Epidermal melanocyte (primary cell): ENCODE data around the gene ZNF384.

ENCODE experiments used
- DNase-seq: peaks from one replicate; pipeline ENCODE4 v3.0.0; 2011; ENCODE audit warnings: low spot score; ENCODE audit not compliant: insufficient read length

The ZNF384 gene

DNA sequence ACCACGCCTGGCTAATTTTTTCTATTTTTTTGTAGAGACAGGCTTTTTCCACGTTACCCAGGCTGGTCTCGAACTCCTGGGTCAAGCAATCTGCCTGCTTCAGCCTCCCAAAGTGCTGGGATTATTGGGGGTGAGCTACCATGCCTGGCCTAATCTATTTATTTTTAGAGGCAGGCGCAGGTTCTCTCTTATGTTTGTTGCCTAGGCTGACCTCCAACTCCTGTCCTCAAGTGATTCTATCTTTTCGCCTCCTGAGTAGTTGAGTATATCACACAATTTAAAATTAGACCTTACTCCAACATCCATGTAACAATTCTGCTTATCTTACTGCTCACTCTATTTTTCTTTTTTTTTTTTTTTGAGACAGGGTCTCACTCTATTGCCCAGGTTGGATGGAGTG is 35.2 kb downstream of the ZNF384 start:
- DNase-seq = no peak

DNA sequence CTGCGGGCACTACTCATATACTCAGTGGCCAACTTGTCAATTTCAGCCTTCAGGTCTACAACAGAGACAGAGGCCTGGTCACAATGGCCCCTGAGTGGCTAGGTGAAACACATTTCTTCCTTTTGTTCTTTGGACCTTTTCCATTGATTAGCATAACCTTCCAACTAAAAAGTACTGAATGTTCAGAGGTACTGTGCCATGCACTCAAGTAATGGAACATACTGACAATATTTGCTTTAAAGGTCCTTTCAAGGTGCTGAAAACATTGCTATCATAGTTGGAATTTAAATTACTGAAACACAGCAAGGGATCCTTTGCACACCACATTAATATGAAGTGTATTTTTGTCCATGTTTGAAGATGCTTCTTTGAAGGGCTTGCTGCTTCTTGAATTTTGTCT is 35.8 kb downstream of the ZNF384 start:
- DNase-seq = no peak

DNA sequence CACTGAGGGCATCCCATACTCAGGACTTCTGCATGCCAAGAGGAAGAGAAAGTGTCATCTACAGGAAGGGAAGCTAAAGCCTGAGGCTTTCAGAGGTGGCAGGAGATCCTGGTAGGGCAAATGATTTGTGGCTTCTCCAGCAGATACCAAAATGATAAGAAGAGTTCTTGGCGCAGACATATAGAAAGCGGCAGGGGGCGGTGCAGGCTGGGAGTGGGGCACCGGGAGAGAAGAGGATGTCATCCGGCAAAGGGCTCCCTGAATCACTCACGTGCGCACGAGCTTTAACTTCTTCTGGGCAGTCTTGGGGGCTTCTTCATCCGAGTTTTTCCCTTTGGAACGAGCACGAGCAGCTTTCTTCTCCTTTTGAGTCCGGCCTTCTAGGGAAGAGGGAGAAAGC is 36.8 kb downstream of the ZNF384 start:
- no peak for DNase-seq

DNA sequence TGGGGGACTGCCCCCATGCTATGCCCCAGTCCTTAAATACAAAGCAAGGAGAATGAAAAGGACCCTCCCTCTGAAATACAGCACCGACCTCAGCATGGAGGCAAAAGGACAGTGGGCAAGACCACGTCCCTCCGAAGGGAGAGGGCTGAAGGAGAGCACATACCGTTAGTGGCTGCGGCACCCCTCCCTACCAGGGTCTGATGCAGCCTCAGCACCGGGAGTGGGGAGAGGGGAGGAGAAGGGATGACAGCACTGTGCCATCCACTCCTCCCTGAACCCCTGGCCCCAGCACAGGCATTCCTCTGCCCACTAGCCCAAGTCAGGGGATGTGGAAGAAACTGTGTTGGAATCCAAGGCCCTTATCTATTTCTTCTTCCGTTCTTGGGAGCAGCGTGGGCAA is 38.3 kb downstream of the ZNF384 start:
- no peak for DNase-seq

DNA sequence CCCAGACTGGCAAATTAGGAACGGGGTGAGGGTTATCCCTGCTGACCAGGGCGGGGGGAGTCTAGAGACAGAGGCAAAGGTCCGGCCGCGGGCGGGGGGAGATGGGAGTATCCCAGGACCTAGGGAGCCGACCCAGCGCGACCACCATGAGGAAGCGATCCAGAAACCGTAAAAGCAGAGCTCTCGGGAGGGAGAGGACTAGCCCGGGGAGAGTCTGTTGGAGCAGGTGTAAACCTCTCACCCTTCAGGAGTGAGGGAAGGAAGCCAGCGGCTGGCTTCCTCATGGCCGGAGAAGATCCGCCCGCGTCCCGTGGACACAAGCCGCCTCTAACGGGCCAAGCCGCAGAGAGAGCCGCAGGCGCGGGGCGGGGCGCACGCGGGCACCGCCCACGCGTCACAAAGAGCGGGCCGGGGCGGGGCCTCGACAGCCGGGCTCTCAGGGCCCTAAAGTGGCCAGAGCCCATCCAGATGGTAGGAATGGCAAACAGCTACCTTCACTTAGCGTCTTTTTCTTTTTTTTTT is 42.0 kb downstream of the ZNF384 start, which contains the start of gene ACRBP:
TSS of gene ACRBP (minus strand) at position 350 of the 522 bp plus-strand sequence. CDS start at position 284, 66 bp downstream.
- peak; percentile 83 for DNase-seq

DNA sequence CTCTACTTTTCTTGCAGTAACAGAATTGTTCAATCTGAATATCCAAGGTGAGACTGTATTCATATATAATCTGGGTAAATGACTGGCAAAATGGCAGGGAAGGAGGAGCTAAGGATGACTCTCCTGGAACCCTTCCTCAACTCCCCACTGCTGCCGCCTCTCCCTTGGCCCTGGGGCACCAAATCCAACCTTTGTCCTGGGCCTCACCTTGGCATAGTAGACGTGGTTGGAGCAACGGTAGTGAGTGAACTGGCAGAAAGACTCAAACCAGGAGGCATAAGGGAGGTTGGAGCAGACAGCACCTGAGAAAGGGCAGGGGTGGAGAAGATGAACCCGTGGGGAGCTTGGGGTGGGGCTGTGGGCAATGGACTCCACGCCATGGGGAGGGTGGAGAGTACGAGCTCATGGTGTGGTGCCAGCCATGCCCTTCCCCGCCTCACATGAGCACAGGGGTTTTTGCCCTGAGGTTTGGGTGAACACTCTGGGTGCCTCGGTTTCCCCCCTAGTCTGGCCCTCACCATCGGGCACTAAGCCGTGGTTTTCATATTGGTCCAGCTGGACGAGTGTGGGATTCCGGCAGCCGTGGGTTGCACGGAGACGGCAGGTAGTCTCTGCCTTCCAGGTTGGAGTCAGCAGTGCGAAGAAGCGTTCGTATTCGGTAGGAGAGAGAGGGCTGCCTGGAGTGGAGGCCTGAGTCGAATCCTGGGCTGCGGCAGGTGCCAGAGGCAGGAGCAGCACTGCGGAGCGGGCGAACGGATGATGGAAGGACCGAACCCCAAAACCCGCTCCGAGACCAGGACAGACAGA is 42.7 kb downstream of the ZNF384 start:
- DNase-seq = no peak

DNA sequence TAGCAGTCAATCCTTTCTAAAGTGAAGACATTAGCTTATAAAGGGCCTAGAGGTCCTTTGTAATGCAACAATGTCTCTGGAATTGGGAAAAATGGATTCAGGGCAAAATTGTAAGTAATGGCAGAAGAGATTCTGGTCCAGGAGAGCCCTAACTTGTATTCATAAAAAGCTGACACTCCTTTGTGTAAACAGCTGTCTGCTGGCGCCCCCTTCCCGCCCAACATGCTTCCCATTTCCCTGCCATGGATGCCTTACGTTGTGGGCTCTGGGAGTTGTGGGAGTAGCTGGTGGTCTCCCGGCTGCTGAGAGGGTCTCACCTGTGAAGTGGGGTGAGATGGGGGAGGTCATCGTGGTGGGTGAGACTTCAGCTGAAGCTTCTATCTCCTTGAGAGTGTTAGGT is 44.3 kb downstream of the ZNF384 start:
- no peak for DNase-seq

DNA sequence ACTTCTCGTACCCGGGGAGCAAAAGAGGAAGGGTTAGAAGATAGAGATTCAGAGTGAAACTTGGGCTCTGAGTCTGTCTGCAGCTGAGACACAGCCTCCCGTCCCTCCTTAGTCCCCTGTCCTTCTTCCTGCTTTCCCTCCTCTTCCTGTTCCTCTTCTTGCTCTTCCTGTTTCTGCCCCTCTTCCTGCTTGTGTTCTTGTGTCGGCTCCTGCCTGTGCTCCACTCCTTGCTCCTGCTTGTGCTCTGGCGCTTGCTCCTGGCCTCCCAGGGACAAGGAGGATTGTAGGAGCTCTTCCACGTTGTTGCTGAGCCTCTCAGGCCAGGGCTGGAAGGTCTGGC is 44.9 kb downstream of the ZNF384 start:
- no peak for DNase-seq

DNA sequence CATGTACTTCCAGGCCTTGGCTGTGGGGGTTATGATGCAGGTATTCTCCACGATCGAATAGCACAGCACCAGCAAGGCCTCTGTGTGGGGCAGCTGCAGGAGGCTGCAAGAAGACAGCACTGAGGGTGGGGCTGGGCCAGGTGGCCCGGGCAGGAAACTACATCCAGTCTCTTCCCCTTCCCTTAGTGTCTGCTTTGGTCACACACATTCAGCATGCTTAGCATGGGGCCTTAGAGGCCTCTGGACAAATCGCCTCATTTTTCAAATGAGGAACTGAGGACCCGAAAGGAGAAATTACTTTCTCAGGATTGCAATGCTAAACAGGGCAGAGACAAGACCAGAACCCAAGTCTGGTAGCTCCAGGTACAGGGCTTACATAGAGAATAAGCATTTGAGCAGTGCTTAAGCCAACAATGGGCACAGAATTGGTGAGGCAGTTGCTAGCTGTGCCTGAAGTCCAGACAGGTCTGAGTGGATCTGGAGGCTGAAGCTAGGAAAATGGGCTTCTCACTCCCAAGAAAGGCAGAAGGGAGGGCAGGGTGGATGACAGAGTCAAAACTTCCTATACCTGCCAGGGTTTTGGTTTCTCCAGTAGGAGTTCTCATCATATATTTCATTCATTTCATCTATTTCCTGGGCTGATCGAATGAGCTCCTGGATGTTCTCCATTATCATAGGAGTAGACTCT is 45.5 kb downstream of the ZNF384 start:
- no peak for DNase-seq

DNA sequence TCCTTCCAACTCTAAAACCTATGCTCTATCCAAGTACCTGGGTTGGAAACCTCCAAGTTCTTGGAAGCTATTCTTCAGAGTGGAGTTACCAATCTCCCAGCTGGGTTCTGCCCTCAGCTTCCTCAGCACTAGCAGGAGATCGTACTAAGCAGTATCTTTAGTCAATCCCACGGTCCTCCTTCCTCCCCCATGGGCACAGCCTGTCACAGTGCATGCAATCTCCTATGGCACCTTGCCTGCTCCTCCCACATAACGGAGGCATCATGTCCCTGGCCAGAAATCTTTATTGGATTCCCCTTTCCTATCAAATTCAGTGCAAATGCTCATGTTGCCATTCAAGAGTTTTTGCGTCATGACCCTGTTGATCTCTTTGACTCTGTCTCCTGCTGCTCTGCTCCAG is 48.0 kb downstream of the ZNF384 start:
- no peak for DNase-seq

DNA sequence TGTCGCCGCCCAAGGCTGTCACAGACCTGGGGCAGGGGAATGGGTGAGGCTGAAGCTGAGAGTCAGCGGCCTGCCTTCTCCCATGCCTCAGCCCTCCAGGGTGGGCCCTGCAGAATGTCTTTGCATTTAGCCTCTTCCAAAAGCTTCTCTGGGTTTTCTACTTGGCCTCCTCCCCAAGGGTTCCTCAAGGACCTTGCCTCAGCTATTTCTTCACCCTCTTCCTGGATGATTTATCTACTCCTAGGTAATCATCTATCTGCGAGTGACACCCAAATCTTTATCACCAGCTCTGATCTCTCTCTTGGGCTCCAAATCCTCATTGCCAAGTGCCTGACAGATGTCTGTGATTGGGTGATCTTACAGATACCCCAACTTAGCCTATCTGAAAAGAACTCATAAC is 48.7 kb downstream of the ZNF384 start:
- no peak for DNase-seq

DNA sequence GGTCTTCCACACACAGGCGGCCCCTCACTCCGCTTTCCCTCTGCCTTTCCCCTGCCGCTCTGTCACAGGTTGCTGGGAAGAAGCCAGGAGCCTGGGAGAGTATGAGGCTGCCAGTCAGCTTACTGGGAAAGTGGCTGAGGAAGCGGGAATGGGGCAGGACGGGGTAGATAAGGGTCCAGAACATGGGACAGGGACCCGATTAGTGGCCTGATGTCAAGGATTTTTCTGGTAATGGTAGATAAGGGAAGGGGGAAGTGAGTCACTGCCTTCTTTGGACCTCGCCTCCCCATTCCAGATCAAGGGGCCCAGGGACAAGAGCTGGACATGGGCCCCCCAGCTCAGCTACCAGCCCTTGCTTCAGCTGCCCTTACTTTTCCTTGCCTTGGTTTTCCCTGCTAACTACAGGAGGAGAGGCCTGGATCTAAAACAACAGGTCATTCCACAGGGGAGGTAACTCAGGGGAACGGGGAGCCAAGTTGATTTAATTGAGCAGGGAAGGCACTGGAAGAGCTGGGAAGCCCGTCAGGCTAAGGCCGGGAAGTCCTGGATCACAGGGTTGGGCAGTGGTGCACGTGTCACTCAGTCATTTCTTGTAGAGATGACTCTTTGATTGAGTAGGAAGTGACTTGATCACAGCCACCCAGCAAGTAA is 49.9 kb downstream of the ZNF384 start:
- no peak for DNase-seq

DNA sequence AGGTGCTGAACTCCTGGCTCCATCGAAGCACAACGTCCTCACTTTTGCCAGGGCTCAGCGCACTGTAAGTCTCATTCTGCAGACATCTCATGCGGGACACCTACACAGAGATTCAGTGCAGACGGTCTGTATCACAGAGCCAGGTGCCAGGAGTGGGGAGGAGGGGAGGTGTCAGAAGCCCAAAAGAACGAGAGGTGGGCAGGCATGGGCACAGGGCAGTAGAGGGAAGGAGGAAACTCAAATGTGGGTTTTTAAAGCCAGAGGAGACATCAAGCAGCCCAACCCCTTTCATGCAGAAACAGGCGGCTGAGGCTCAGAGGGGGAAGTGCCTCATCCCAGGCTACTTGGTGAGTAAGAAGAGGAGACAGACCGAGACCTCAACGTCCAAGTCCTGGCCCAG is 50.9 kb downstream of the ZNF384 start:
- DNase-seq = no peak

DNA sequence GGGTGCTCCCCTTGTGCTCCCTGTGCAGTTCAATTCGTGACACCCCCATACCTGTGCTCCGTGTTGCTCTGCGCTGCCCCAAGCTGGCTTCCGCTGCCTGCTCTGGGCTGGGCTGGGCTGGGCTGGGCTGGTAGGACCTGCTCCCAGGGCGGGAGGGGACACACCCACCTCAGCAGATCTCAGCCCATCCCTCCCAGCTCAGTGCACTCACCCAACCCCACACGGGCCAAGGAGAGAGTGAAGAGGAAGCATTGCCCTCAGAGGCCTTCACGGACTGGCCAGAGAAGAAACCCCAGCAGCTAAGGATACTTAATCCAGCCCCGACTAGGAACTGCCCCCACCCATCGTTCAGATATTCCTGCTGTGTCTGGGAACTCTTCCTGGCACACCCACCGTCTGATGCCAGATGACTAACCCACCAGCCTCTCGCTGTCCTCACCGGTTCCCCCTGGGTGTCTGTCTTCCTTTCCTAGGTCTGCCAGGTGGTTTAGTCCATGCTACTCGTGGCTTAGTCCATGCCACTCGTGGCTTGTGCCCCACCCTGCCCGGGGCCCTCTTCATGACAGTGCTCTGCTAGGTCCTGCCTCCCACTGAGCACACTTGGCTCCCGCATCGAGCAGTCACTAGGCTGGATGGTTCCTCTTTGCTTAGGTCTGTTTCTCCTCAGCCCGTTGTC is 53.2 kb downstream of the ZNF384 start, which contains the start of gene LPAR5:
TSS of gene LPAR5 (minus strand) at position 104 of the 676 bp plus-strand sequence. CDS start 14,711 bp downstream, outside the sequence.
- no peak for DNase-seq

DNA sequence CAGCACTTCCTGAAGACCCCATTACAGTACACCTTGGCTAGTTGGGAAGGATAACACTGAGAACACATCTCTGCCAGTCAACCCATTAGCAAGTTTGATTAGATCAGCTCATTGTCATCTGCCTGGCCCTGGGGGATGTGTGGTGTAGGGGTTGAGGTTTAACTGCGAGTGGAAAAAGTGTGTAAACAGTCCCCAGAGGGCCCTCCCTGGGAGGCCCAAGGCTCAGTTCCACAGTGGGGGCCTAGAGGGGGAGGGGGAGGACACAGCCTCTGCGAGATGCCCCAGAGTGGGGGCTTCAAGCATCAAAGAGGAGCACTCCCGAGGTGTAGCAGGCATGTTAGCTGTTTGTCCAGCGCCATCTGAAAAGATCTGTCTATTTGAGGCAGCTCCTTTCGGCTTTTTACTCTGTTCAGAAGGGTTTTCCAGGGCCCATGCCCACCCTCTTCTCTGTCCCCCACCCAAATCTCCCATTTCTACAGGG is 53.8 kb downstream of the ZNF384 start:
- DNase-seq = no peak

DNA sequence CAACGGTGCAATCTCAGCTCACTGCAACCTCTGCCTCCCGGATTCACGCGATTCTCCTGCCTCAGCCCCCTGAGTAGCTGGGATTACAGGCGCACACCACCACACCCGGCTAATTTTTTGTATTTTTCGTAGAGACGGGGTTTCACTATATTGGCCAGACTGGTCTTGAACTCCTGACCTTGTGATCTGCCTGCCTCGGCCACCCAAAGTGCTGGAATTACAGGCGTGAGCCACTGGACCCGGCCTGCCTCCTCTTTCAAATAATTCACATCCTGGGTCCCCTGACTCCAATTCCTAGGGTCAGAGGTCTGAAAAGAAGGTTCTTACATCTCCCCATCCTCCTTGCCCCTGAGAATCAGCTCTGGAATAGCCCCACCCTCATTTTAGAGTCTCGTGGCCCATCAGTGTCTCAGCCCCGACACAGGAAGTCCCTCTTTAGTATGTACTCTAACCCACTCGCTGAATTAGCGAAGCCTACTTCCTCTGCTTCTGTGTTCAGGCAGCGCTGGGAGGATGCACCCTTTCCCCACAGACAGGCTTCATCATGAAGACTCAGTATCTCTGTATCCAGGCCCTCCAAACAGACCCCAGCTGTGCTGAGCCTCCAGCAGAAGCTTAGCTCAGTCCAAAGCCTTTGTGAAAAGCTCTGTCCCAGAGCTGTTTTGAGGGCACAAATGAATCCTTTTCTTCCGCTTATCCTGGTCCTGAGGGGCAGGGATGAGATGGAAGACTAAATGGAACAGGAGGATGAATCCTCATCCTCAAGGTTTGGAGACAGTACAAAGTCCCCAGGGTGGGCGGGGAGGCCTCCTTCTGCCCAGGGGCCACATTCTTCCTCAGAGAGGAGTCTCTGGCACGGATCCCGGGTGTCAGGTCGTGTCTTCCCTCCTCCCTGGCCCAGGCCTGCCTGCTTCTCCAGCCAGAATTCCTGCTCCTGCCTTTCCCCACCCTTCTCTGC is 56.9 kb downstream of the ZNF384 start:
- no peak for DNase-seq

DNA sequence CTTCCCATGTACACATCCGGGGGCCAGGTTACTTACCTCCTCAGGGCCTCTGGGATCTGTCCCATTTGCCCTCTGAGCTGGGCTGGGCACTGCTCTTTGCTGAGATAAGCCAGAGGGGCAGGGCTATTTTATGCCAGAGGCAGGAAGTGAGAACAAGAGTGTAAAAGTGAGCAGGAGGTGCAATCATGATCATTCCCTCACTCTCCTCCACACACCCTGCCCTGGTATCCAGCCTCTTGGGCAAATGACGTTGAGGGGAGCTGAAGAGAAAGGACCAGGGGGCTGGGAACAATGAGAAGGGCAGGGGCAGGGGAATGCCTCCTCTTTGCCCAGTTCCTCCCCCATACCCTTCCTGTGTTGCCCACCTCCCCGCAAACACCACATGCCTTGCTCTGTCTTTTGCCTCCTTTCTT is 57.6 kb downstream of the ZNF384 start:
- no peak for DNase-seq

DNA sequence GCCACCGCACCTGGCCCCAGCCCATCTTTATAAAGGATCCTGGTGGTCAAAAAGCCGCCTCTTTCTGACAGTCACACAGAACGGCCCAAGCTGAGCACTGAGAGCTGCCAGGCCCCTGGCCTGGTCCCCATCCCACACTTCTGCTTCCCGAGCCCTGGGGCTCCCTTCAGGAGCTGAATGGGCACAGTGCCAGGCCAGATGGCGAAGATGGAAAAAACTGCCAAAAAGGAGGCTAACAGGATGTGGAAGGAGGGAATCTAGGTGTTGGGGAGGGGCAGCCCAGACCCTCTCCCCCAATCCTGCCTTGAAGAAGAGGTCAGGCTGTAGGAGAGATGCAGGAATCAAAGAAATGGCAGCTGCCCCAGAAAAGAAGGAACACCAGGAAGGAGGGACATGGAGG is 58.4 kb downstream of the ZNF384 start:
- DNase-seq = no peak

DNA sequence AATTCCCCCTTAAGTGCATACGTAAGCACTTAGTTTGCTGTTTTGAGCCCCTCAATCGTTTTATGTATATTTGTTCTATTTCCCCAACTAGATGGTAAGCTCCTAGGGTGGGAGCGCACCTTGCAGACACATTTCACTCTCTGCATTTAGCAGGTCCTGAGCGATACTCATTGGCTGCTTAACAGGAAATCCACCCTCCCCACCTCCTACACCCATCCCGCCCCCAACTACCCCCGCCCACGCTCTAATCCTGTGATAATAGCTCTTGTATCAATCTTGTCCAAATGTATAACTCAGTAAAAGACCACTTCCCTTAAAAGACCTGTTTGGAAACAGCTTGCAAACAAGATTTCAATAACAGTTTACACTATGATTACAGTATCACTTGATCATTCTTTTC is 61.6 kb downstream of the ZNF384 start:
- DNase-seq = no peak

DNA sequence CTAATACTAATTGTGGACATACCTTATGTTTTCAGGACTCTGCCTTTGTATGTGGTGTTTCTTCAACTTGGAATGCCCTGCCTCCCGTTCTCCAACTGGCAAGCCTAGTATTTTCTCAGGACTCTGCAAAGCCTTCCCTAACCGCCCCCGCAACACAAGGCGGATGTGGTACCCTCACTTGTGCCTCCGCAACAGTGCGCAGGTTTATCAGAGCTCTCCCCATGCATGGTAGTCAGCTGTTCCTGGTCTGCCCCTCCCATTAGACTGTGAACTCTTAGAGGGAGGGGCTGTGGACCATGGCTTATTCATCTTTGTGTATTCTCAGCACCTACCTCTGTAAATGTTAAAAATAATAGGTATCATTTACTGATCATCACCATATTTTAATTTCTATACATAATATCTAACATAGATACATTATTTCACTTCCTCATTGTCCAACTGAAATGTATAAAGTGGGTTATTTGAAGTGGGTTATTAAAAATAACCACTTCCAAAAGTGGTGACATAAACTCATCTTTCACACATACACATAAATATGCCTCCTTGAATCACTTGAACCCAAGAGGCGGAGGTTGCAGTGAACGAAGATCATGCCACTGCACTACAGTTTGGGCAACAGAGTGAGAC is 62.4 kb downstream of the ZNF384 start:
- DNase-seq = no peak
